HCT116 (cell line): ENCODE results near the gene GRM4. TPM values are rescaled to one million over a fixed set of nuclear protein-coding genes. Genes with fewer than 3 reads are reported as not detected.

Experiments
- ATAC-seq: fragments of 200-7000 bp; cut with Tn5 transposase; 2 replicates; pipeline ENCODE4 v1.9.1; 2020; ENCODE audit warnings: mild to moderate bottlenecking, moderate library complexity
- BruUV-seq: library from RNA; stranded (reverse); fragments of 400-500 nt; replicated peaks from 2 replicates; lab custom pipeline; 2021; lab: Mats Ljungman, UMichigan
- CTCF ChIA-PET: fragments of 300-600 bp; sonication (Branson Sonifier 250); formaldehyde crosslinking; loops from one replicate; lab custom pipeline; 2021; ENCODE audit warnings: antibody characterized with exemption; lab: Charles Lee
- POLR2A ChIA-PET: fragments of 300-600, 350-600 bp; sonication (Branson Sonifier 250); formaldehyde crosslinking; loops from one replicate; lab custom pipeline; 2021; ENCODE audit warnings: antibody characterized with exemption; lab: Charles Lee
- RAD21 ChIA-PET, 2 experiments: fragments of 300-600 bp; sonication (Branson Sonifier 250); formaldehyde crosslinking; loops; one replicate each; lab custom pipeline; 2023; ENCODE audit warnings: low total read pairs in 2 of 2; ENCODE audit not compliant: uncharacterized antibody in 2 of 2, unreplicated experiment in 2 of 2, low non-redundant PET in 1 of 2; lab: Charles Lee
- DNase-seq: peaks from one replicate; pipeline ENCODE4 v3.0.0-alpha.2; 2010; ENCODE audit warnings: low read depth, low spot score
- H2AFZ ChIP-seq: fragments of 200-600 bp; shearing (Covaris generic), sonication (generic); 2 replicates; pipeline ENCODE4 v1.6.1; 2017; ENCODE audit warnings: low read depth, mixed run types, mixed read lengths, antibody characterized with exemption, low read length; ENCODE audit not compliant: poor library complexity, severe bottlenecking
- H3K27ac ChIP-seq: 2 replicates; pipeline ENCODE4 v1.5.1; 2012; ENCODE audit warnings: low read depth, low read length
- H3K27me3 ChIP-seq: fragments of 200-600 bp; sonication (generic); 2 replicates; pipeline ENCODE4 v1.6.1; 2016; ENCODE audit warnings: mixed run types, low read length, mixed read lengths; ENCODE audit not compliant: insufficient read depth
- H3K36me3 ChIP-seq, 2 experiments: fragments of 200-500 bp in 1 of 2; fragments of 200-600 bp in 1 of 2; sonication (Bioruptor generic) in 1 of 2; sonication (generic) in 1 of 2; 2 replicates each; pipeline versions ENCODE4 v1.5.1 to v1.6.1; 2014 to 2016; ENCODE audit warnings: low read length in 2 of 2, inconsistent platforms in 1 of 2, mixed read lengths in 1 of 2, mixed run types in 1 of 2; ENCODE audit not compliant: insufficient read depth in 2 of 2, control insufficient read depth in 1 of 2
- H3K4me1 ChIP-seq, 2 experiments: fragments of 200-600 bp in 1 of 2; sonication (generic) in 1 of 2; 2 replicates each; pipeline versions ENCODE4 v1.5.1 to v1.6.1; 2012 to 2017; ENCODE audit warnings: low read length in 2 of 2, inconsistent platforms in 1 of 2, mild to moderate bottlenecking in 1 of 2, mixed read lengths in 1 of 2, mixed run types in 1 of 2, moderate library complexity in 1 of 2; ENCODE audit not compliant: insufficient read depth in 2 of 2, control insufficient read depth in 1 of 2
- H3K4me2 ChIP-seq: fragments of 200-600 bp; sonication (generic); 2 replicates; pipeline ENCODE4 v1.6.1; 2017; ENCODE audit warnings: mixed run types, low read length, mixed read lengths
- H3K4me3 ChIP-seq, 2 experiments: fragments of 200-600 bp in 1 of 2; sonication (generic) in 1 of 2; replicated peaks in 1 of 2; 2 replicates each; pipeline ENCODE4 v1.5.1; 2011 to 2016; ENCODE audit warnings: low read length in 2 of 2, control low read depth in 1 of 2, low read depth in 1 of 2, mild to moderate bottlenecking in 1 of 2, mixed read lengths in 1 of 2, mixed run types in 1 of 2
- H3K79me2 ChIP-seq: fragments of 200-600 bp; sonication (generic); 2 replicates; pipeline ENCODE4 v1.6.1; 2017; ENCODE audit warnings: mild to moderate bottlenecking, mixed run types, low read length, moderate library complexity, mixed read lengths; ENCODE audit not compliant: insufficient read depth
- H3K9ac ChIP-seq: fragments of 200-600 bp; sonication (generic); 2 replicates; pipeline ENCODE4 v1.6.1; 2016; ENCODE audit warnings: low read length, mixed read lengths
- H3K9me2 ChIP-seq: fragments of 200-600 bp; sonication (generic), shearing (Covaris generic); 2 replicates; pipeline ENCODE4 v1.6.1; 2017; ENCODE audit warnings: mixed run types, mild to moderate bottlenecking, moderate library complexity; ENCODE audit not compliant: insufficient read depth
- H3K9me3 ChIP-seq, 2 experiments: fragments of 200-500 bp in 1 of 2; fragments of 200-600 bp in 1 of 2; sonication (Bioruptor generic) in 1 of 2; sonication (generic) in 1 of 2; 2 replicates each; pipeline ENCODE4 v1.6.1; 2014 to 2017; ENCODE audit warnings: low read length in 2 of 2, mixed read lengths in 2 of 2, inconsistent platforms in 1 of 2, low read depth in 1 of 2, mild to moderate bottlenecking in 1 of 2, mixed run types in 1 of 2, moderate library complexity in 1 of 2; ENCODE audit not compliant: control insufficient read depth in 1 of 2, insufficient read depth in 1 of 2
- H4K20me1 ChIP-seq: fragments of 200-600 bp; sonication (generic), shearing (Covaris generic); 2 replicates; pipeline ENCODE4 v1.6.1; 2017; ENCODE audit warnings: mixed run types, mild to moderate bottlenecking, moderate library complexity; ENCODE audit not compliant: insufficient read depth
- JUND ChIP-seq: IDR thresholded peaks from 2 replicates; pipeline ENCODE4 v1.6.1; 2012
- MAX ChIP-seq: IDR thresholded peaks from 2 replicates; pipeline ENCODE4 v1.6.1; 2012
- REST ChIP-seq: IDR thresholded peaks from 2 replicates; pipeline ENCODE4 v1.6.1; 2012; ENCODE audit warnings: low read depth
- SIN3A ChIP-seq: IDR thresholded peaks from 2 replicates; pipeline ENCODE4 v1.6.1; 2012; ENCODE audit warnings: low read depth
- TCF7L2 ChIP-seq: IDR thresholded peaks from 2 replicates; pipeline ENCODE4 v1.7.0; 2011; ENCODE audit warnings: borderline replicate concordance, inconsistent platforms; ENCODE audit not compliant: insufficient read depth, insufficient read length; ENCODE audit errors: extremely low read depth
- YY1 ChIP-seq: IDR thresholded peaks from 2 replicates; pipeline ENCODE4 v1.6.1; 2011; ENCODE audit warnings: low read length, low read depth, moderate library complexity, mild to moderate bottlenecking; ENCODE audit not compliant: insufficient replicate concordance; ENCODE audit errors: extremely low read depth
- ZBTB33 ChIP-seq: IDR thresholded peaks from 2 replicates; pipeline ENCODE4 v1.6.1; 2011; ENCODE audit warnings: mild to moderate bottlenecking, low read length, moderate library complexity; ENCODE audit not compliant: insufficient replicate concordance; ENCODE audit errors: extremely low read depth
- ZFX ChIP-seq: fragments of 450-650 bp; IDR thresholded peaks from 2 replicates; pipeline ENCODE4 v1.6.1; 2017
- intact Hi-C: fragments of 100-400 bp; cut with micrococcal nuclease; formaldehyde crosslinking; loops from 2 replicates; pipeline ENCODE4 v1.10.0; 2022
- total RNA-seq: library from RNA; stranded (reverse); gene quantifications from one replicate; pipeline ENCODE4 v1.2.1, GENCODE V29; 2021; ENCODE audit not compliant: unreplicated experiment

The GRM4 gene
- total RNA-seq, 1 experiment from 2014 or later, result 2.6 TPM

- Histone ChIP-seq H3K4me3 (no peak overlapping the region), H3K9me3 (no peaks in the 10 kb centered on the region), H3K9me2 (no peaks in the 10 kb centered on the region), H3K36me3 (no peaks in the 10 kb centered on the region), H3K9ac (no peak overlapping the region), H2AFZ (no peak overlapping the region), H3K4me2 (no peak overlapping the region), H3K4me1 (peaks cover 2 to 14% of the 10 kb centered on the region in 2 experiments; a peak in 2 of 4 replicates), H4K20me1 (no peaks in the 10 kb centered on the region), H3K27ac (no peak overlapping the region), H3K27me3 (0 out of 2 replicates have a peak, but pooled peaks cover 4% of the 10 kb centered on the region), H3K79me2 (no peaks in the 10 kb centered on the region)
- DNase-seq (no peak), ATAC-seq (no peak)
- RAD21 ChIA-PET, result no interaction called here
- TF ChIP-seq MAX, result no peak
- TF ChIP-seq SIN3A, result no peak
- TF ChIP-seq TCF7L2, result peak; percentile 51
- no peak for TF ChIP-seq ZBTB33
- no peak for TF ChIP-seq ZFX
- TF ChIP-seq REST, result peak; percentile 95
- TF ChIP-seq JUND, result no peak
- no peak for TF ChIP-seq YY1
- BruUV-seq, result no TSS peak
- CTCF ChIA-PET, result no interaction called here
- intact Hi-C loops, result no loop called here
- POLR2A ChIA-PET, result no interaction called here
These were observed 13.3 kb downstream of the GRM4 start for GRCh38 chr6:34132486-34133185.
